HL-60 (cell line): ENCODE results near the gene RAET1L.

Experiments used
- DNase-seq, 2 experiments: peaks; one replicate each; pipeline ENCODE4 v3.0.0-alpha.2; 2010 to 2020; ENCODE audit warnings: low read depth in 1 of 2, low spot score in 1 of 2
- H3K27ac ChIP-seq: fragments of 250-450 bp; sonication (Bioruptor Pico); replicated peaks from 2 replicates; pipeline ENCODE4 v1.5.1; 2020; ENCODE audit warnings: mild to moderate bottlenecking, moderate library complexity
- H3K27me3 ChIP-seq: fragments of 250-450 bp; sonication (Bioruptor Pico); 2 replicates; pipeline ENCODE4 v1.5.1; 2021; ENCODE audit warnings: mild to moderate bottlenecking, moderate library complexity; ENCODE audit not compliant: insufficient read depth, poor library complexity, severe bottlenecking
- H3K4me3 ChIP-seq: replicated peaks from 2 replicates; pipeline ENCODE4 v1.5.1; 2011; ENCODE audit warnings: mild to moderate bottlenecking, control low read depth, low read length; ENCODE audit not compliant: insufficient read depth
- CTCF ChIP-seq: IDR thresholded peaks from one replicate; pipeline ENCODE4 v1.5.1; 2011; ENCODE audit warnings: low read length, control low read depth, inconsistent platforms; ENCODE audit not compliant: insufficient read depth
- GABPA ChIP-seq: IDR thresholded peaks from 2 replicates; pipeline ENCODE4 v1.6.1; 2012; ENCODE audit warnings: low read depth
- POLR2AphosphoS5 ChIP-seq: IDR thresholded peaks from 2 replicates; pipeline ENCODE4 v1.6.1; 2012; ENCODE audit warnings: low read depth
- SPI1 ChIP-seq: IDR thresholded peaks from 2 replicates; pipeline ENCODE4 v1.6.1; 2012; ENCODE audit warnings: low read depth, mild to moderate bottlenecking, borderline replicate concordance
- TF ChIP-seq, protein P1 (sequence below): IDR thresholded peaks from 2 replicates; pipeline ENCODE4 v1.6.1; 2012; ENCODE audit warnings: low read depth; ENCODE audit not compliant: insufficient replicate concordance

Gene RAET1L

DNA sequence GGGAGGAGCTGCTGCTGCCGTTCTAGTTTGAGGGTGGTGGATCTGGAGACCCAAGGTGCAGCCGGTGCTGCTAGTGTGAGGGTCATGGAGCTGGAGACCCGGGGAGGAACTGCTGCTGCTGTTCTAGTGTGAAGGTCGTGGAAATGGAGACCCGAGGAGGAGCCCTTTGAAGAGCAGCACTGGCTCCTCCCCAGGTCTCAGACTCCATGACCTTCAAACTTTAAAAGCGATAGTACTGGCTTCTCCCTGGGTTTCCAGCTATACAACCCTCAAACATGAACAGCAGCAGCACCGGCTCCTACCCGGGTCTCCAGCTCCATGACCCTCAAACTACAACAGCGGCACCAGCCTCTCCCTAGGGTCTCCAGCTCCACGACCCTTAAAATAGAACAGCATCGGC, 28.1 kb upstream of the RAET1L start:
- H3K27me3 ChIP-seq, result no peaks in the 10 kb centered on the region
- H3K4me3 ChIP-seq, result no peak overlapping the region
- H3K27ac ChIP-seq, result no peak overlapping the region
- TF ChIP-seq SPI1 (no peak), POLR2AphosphoS5 (no peak), GABPA (no peak), CTCF (no peak)
- TF ChIP-seq, protein P1, sequence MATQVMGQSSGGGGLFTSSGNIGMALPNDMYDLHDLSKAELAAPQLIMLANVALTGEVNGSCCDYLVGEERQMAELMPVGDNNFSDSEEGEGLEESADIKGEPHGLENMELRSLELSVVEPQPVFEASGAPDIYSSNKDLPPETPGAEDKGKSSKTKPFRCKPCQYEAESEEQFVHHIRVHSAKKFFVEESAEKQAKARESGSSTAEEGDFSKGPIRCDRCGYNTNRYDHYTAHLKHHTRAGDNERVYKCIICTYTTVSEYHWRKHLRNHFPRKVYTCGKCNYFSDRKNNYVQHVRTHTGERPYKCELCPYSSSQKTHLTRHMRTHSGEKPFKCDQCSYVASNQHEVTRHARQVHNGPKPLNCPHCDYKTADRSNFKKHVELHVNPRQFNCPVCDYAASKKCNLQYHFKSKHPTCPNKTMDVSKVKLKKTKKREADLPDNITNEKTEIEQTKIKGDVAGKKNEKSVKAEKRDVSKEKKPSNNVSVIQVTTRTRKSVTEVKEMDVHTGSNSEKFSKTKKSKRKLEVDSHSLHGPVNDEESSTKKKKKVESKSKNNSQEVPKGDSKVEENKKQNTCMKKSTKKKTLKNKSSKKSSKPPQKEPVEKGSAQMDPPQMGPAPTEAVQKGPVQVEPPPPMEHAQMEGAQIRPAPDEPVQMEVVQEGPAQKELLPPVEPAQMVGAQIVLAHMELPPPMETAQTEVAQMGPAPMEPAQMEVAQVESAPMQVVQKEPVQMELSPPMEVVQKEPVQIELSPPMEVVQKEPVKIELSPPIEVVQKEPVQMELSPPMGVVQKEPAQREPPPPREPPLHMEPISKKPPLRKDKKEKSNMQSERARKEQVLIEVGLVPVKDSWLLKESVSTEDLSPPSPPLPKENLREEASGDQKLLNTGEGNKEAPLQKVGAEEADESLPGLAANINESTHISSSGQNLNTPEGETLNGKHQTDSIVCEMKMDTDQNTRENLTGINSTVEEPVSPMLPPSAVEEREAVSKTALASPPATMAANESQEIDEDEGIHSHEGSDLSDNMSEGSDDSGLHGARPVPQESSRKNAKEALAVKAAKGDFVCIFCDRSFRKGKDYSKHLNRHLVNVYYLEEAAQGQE, result no peak
- DNase-seq, result no peak

- H3K27ac ChIP-seq, result no peak overlapping the region
- DNase-seq, result no peak
- H3K27me3 ChIP-seq, result no peaks in the 10 kb centered on the region
- TF ChIP-seq, protein P1, result no peak
- TF ChIP-seq POLR2AphosphoS5, result no peak
- no peak for TF ChIP-seq CTCF
- TF ChIP-seq SPI1, result no peak
- no peak for TF ChIP-seq GABPA
- H3K4me3 ChIP-seq, result no peak overlapping the region
Measured at GRCh38 chr6:150050846-150051245, 25.5 kb upstream of the RAET1L start.

GRCh38 chr6:150048099-150048498, 22.8 kb upstream of the RAET1L start:
- Histone ChIP-seq H3K27ac (no peak overlapping the region), H3K4me3 (no peak overlapping the region), H3K27me3 (no peaks in the 10 kb centered on the region)
- no peak for TF ChIP-seq SPI1
- no peak for TF ChIP-seq GABPA
- no peak for TF ChIP-seq CTCF
- TF ChIP-seq, protein P1, result no peak
- no peak for TF ChIP-seq POLR2AphosphoS5
- no peak for DNase-seq
